Measurements from ENCODE around the gene SRR.

SRR gene

GRCh38 chr17:2344528-2344927 is 40.8 kb downstream of the SRR start:
- H3K27ac ChIP-seq (ENCODE audit: low read length) = no peak overlapping the region
- no peaks in the 10 kb centered on the region for H3K9me3 ChIP-seq (ENCODE audit: control insufficient read depth in 2 of 2, low read length in 2 of 2)
- peaks cover 5% of the 10 kb centered on the region for H3K4me1 ChIP-seq (ENCODE audit: control insufficient read depth, insufficient read depth, low read length)
- H3K27me3 ChIP-seq (ENCODE audit: control insufficient read depth in 1 of 2, insufficient read depth in 2 of 2, low read length in 2 of 2) = no peaks in the 10 kb centered on the region
- H3K36me3 ChIP-seq (ENCODE audit: control insufficient read depth in 2 of 2, insufficient read depth in 2 of 2, low read length in 2 of 2) = peaks cover 13% of the 10 kb centered on the region in 2 donors
- no peak overlapping the region for H3K4me3 ChIP-seq (ENCODE audit: low read length in 2 of 2)
- no peak overlapping the region for H3K9ac ChIP-seq (ENCODE audit: low read length in 2 of 2)

GRCh38 chr17:2346475-2346874 is 42.7 kb downstream of the SRR start:
- H3K27me3 ChIP-seq (ENCODE audit: control insufficient read depth in 1 of 2, insufficient read depth in 2 of 2, low read length in 2 of 2) = no peaks in the 10 kb centered on the region
- H3K9ac ChIP-seq (ENCODE audit: low read length in 2 of 2) = no peak overlapping the region
- H3K36me3 ChIP-seq (ENCODE audit: control insufficient read depth in 2 of 2, insufficient read depth in 2 of 2, low read length in 2 of 2) = peaks cover 13% of the 10 kb centered on the region in 2 donors
- no peak overlapping the region for H3K27ac ChIP-seq (ENCODE audit: low read length)
- H3K4me3 ChIP-seq (ENCODE audit: low read length in 2 of 2) = no peak overlapping the region
- H3K9me3 ChIP-seq (ENCODE audit: control insufficient read depth in 2 of 2, low read length in 2 of 2) = no peaks in the 10 kb centered on the region
- peaks cover 5% of the 10 kb centered on the region for H3K4me1 ChIP-seq (ENCODE audit: control insufficient read depth, insufficient read depth, low read length)

GRCh38 chr17:2347805-2348685 is 44.3 kb downstream of the SRR start:
- Histone ChIP-seq H3K27me3 (ENCODE audit: control insufficient read depth in 1 of 2, insufficient read depth in 2 of 2, low read length in 2 of 2) (no peaks in the 10 kb centered on the region), H3K4me3 (ENCODE audit: low read length in 2 of 2) (no peak overlapping the region), H3K9me3 (ENCODE audit: control insufficient read depth in 2 of 2, low read length in 2 of 2) (no peaks in the 10 kb centered on the region), H3K9ac (ENCODE audit: low read length in 2 of 2) (no peak overlapping the region), H3K4me1 (ENCODE audit: control insufficient read depth, insufficient read depth, low read length) (peaks cover 5% of the 10 kb centered on the region), H3K36me3 (ENCODE audit: control insufficient read depth in 2 of 2, insufficient read depth in 2 of 2, low read length in 2 of 2) (peaks cover 8 to 13% of the 10 kb centered on the region in 2 donors), H3K27ac (ENCODE audit: low read length) (no peak overlapping the region)

- H3K27ac ChIP-seq (ENCODE audit: low read length) = no peak overlapping the region
- H3K9me3 ChIP-seq (ENCODE audit: control insufficient read depth in 2 of 2, low read length in 2 of 2) = no peaks in the 10 kb centered on the region
- peaks cover 5% of the 10 kb centered on the region for H3K4me1 ChIP-seq (ENCODE audit: control insufficient read depth, insufficient read depth, low read length)
- H3K9ac ChIP-seq (ENCODE audit: low read length in 2 of 2) = no peak overlapping the region
- no peaks in the 10 kb centered on the region for H3K27me3 ChIP-seq (ENCODE audit: control insufficient read depth in 1 of 2, insufficient read depth in 2 of 2, low read length in 2 of 2)
- H3K36me3 ChIP-seq (ENCODE audit: control insufficient read depth in 2 of 2, insufficient read depth in 2 of 2, low read length in 2 of 2) = peaks cover 0 to 2% of the 10 kb centered on the region in 2 donors
- no peak overlapping the region for H3K4me3 ChIP-seq (ENCODE audit: low read length in 2 of 2)
Observed at GRCh38 chr17:2351269-2351668, 47.5 kb downstream of the SRR start.

- no peaks in the 10 kb centered on the region for H3K27me3 ChIP-seq (ENCODE audit: control insufficient read depth in 1 of 2, insufficient read depth in 2 of 2, low read length in 2 of 2)
- H3K36me3 ChIP-seq (ENCODE audit: control insufficient read depth in 2 of 2, insufficient read depth in 2 of 2, low read length in 2 of 2) = peaks cover 0 to 4% of the 10 kb centered on the region in 2 donors
- H3K9ac ChIP-seq (ENCODE audit: low read length in 2 of 2) = no peak overlapping the region
- H3K9me3 ChIP-seq (ENCODE audit: control insufficient read depth in 2 of 2, low read length in 2 of 2) = no peaks in the 10 kb centered on the region
- peaks cover 5% of the 10 kb centered on the region for H3K4me1 ChIP-seq (ENCODE audit: control insufficient read depth, insufficient read depth, low read length)
- no peak overlapping the region for H3K4me3 ChIP-seq (ENCODE audit: low read length in 2 of 2)
- H3K27ac ChIP-seq (ENCODE audit: low read length) = no peak overlapping the region
Observed at GRCh38 chr17:2354311-2354710, 50.6 kb downstream of the SRR start.

- H3K9ac ChIP-seq (ENCODE audit: low read length in 2 of 2) = no peak overlapping the region
- peaks cover 10% of the 10 kb centered on the region for H3K4me1 ChIP-seq (ENCODE audit: control insufficient read depth, insufficient read depth, low read length)
- no peak overlapping the region for H3K4me3 ChIP-seq (ENCODE audit: low read length in 2 of 2)
- H3K27ac ChIP-seq (ENCODE audit: low read length) = no peak overlapping the region
- no peaks in the 10 kb centered on the region for H3K9me3 ChIP-seq (ENCODE audit: control insufficient read depth in 2 of 2, low read length in 2 of 2)
- no peaks in the 10 kb centered on the region for H3K27me3 ChIP-seq (ENCODE audit: control insufficient read depth in 1 of 2, insufficient read depth in 2 of 2, low read length in 2 of 2)
- peaks cover 4 to 8% of the 10 kb centered on the region in 2 donors for H3K36me3 ChIP-seq (ENCODE audit: control insufficient read depth in 2 of 2, insufficient read depth in 2 of 2, low read length in 2 of 2)
Observed at GRCh38 chr17:2357237-2357636, 53.5 kb downstream of the SRR start.

GRCh38 chr17:2357931-2358434 is 54.2 kb downstream of the SRR start:
- H3K4me3 ChIP-seq (ENCODE audit: low read length in 2 of 2) = no peak overlapping the region
- no peak overlapping the region for H3K9ac ChIP-seq (ENCODE audit: low read length in 2 of 2)
- no peaks in the 10 kb centered on the region for H3K27me3 ChIP-seq (ENCODE audit: control insufficient read depth in 1 of 2, insufficient read depth in 2 of 2, low read length in 2 of 2)
- no peaks in the 10 kb centered on the region for H3K9me3 ChIP-seq (ENCODE audit: control insufficient read depth in 2 of 2, low read length in 2 of 2)
- H3K36me3 ChIP-seq (ENCODE audit: control insufficient read depth in 2 of 2, insufficient read depth in 2 of 2, low read length in 2 of 2) = peaks cover 4 to 15% of the 10 kb centered on the region in 2 donors
- H3K27ac ChIP-seq (ENCODE audit: low read length) = no peak overlapping the region
- peaks cover 10% of the 10 kb centered on the region for H3K4me1 ChIP-seq (ENCODE audit: control insufficient read depth, insufficient read depth, low read length)

GRCh38 chr17:2361010-2361760 is 57.4 kb downstream of the SRR start:
- no peak overlapping the region for H3K27ac ChIP-seq (ENCODE audit: low read length)
- no peaks in the 10 kb centered on the region for H3K27me3 ChIP-seq (ENCODE audit: control insufficient read depth in 1 of 2, insufficient read depth in 2 of 2, low read length in 2 of 2)
- no peak overlapping the region for H3K9ac ChIP-seq (ENCODE audit: low read length in 2 of 2)
- H3K36me3 ChIP-seq (ENCODE audit: control insufficient read depth in 2 of 2, insufficient read depth in 2 of 2, low read length in 2 of 2) = peaks cover 15 to 30% of the 10 kb centered on the region in 2 donors
- H3K4me3 ChIP-seq (ENCODE audit: low read length in 2 of 2) = no peak overlapping the region
- peaks cover 15% of the 10 kb centered on the region for H3K4me1 ChIP-seq (ENCODE audit: control insufficient read depth, insufficient read depth, low read length)
- no peaks in the 10 kb centered on the region for H3K9me3 ChIP-seq (ENCODE audit: control insufficient read depth in 2 of 2, low read length in 2 of 2)

- peaks cover 15 to 32% of the 10 kb centered on the region in 2 donors for H3K36me3 ChIP-seq (ENCODE audit: control insufficient read depth in 2 of 2, insufficient read depth in 2 of 2, low read length in 2 of 2)
- no peak overlapping the region for H3K27ac ChIP-seq (ENCODE audit: low read length)
- H3K9ac ChIP-seq (ENCODE audit: low read length in 2 of 2) = no peak overlapping the region
- no peak overlapping the region for H3K4me3 ChIP-seq (ENCODE audit: low read length in 2 of 2)
- H3K9me3 ChIP-seq (ENCODE audit: control insufficient read depth in 2 of 2, low read length in 2 of 2) = no peaks in the 10 kb centered on the region
- H3K27me3 ChIP-seq (ENCODE audit: control insufficient read depth in 1 of 2, insufficient read depth in 2 of 2, low read length in 2 of 2) = no peaks in the 10 kb centered on the region
- peaks cover 17% of the 10 kb centered on the region for H3K4me1 ChIP-seq (ENCODE audit: control insufficient read depth, insufficient read depth, low read length)
Observed at GRCh38 chr17:2362016-2362415, 58.3 kb downstream of the SRR start.

GRCh38 chr17:2362416-2362815 is 58.7 kb downstream of the SRR start:
- H3K27me3 ChIP-seq (ENCODE audit: control insufficient read depth in 1 of 2, insufficient read depth in 2 of 2, low read length in 2 of 2) = no peaks in the 10 kb centered on the region
- H3K4me3 ChIP-seq (ENCODE audit: low read length in 2 of 2) = no peak overlapping the region
- no peak overlapping the region for H3K9ac ChIP-seq (ENCODE audit: low read length in 2 of 2)
- H3K9me3 ChIP-seq (ENCODE audit: control insufficient read depth in 2 of 2, low read length in 2 of 2) = no peaks in the 10 kb centered on the region
- peaks cover 15 to 32% of the 10 kb centered on the region in 2 donors for H3K36me3 ChIP-seq (ENCODE audit: control insufficient read depth in 2 of 2, insufficient read depth in 2 of 2, low read length in 2 of 2)
- no peak overlapping the region for H3K27ac ChIP-seq (ENCODE audit: low read length)
- H3K4me1 ChIP-seq (ENCODE audit: control insufficient read depth, insufficient read depth, low read length) = peaks cover 17% of the 10 kb centered on the region
